Pancreas (tissue), 10 donors: ENCODE measurements around the gene LINGO3. TPM values are rescaled to one million over a fixed set of nuclear protein-coding genes. Genes with fewer than 3 reads are reported as not detected.

Source experiments
- ATAC-seq, 4 donors: fragments of 200-7000 bp; cut with Tn5 transposase; one replicate each; pipeline versions ENCODE4 v1.8.0 to v1.9.1; 2020; ENCODE audit warnings: mild to moderate bottlenecking in 4 of 4, moderate library complexity in 4 of 4
- DNase-seq, 6 donors: peaks; one replicate each; pipeline ENCODE4 v3.0.0-alpha.2; 2020
- FAIRE-seq: peaks from 2 replicates; lab custom pipeline; 2012; peaks lifted over from hg19 to GRCh38; lab: Jason Lieb, UNC
- H3K27ac ChIP-seq, 4 donors: fragments of 200-600 bp; sonication (generic); 1 replicate in 3 of 4; 2 replicates in 1 of 4; pipeline versions ENCODE4 v1.5.0 to v1.8.0; 2020
- H3K27me3 ChIP-seq, 4 donors: fragments of 200-600 bp; one replicate each; pipeline ENCODE4 v1.8.0; 2021
- H3K36me3 ChIP-seq, 3 donors: fragments of 200-600 bp; sonication (generic) in 1 of 3; one replicate each; pipeline versions ENCODE4 v1.5.0 to v1.8.0; 2020 to 2021
- H3K4me1 ChIP-seq, 3 donors: fragments of 200-600 bp; one replicate each; pipeline ENCODE4 v1.8.0; 2021
- H3K4me3 ChIP-seq, 4 donors: fragments of 200-600 bp; sonication (generic) in 2 of 4; one replicate each; pipeline versions ENCODE4 v1.5.0 to v1.8.0; 2020 to 2021
- H3K9me3 ChIP-seq, 4 donors: fragments of 200-600 bp; one replicate each; pipeline ENCODE4 v1.8.0; 2021
- CTCF ChIP-seq, 4 donors: fragments of 200-600 bp; sonication (generic) in 3 of 4; IDR thresholded peaks; one replicate each; pipeline versions ENCODE4 v1.5.0 to v1.8.0; 2021; ENCODE audit warnings: antibody characterized with exemption in 4 of 4
- WGBS, 2 donors: extraction: QIAGEN DNeasy Blood & Tissue Kit; methylation state at CpG; one replicate each; pipeline ENCODE4 v1.1.7; 2013; 5-methylcytosine and 5-hydroxymethylcytosine counted together
- intact Hi-C, 3 donors: fragments of 100-400 bp; cut with DNase I; formaldehyde crosslinking; loops; one replicate each; pipeline versions ENCODE4 v1.11.1 to v1.14.2; 2022
- polyA plus RNA-seq, 2 donors: library from polyadenylated mRNA; stranded (reverse); fragments of 200-250 nt; gene quantifications; one replicate each; pipeline ENCODE4 v1.2.3, GENCODE V29; 2013
- total RNA-seq, 6 donors: library from RNA; stranded (reverse); fragmentation: NEBNext Ultra II Directional in 4 of 6; extraction: Animal tissue kit (Norgen Biotek cat#: 25700) in 4 of 6; gene quantifications; one replicate each; pipeline versions ENCODE4 v1.2.1 to v1.2.4, GENCODE V29; 2021 to 2023
- donor health status: healthy with polysubstance abuse.
- donor health status: DM: no; HTN: no; CAD: no; lungs with moderate emphysema.
- donor health status: DM: no; HTN: no; CAD: no.
- donor health status: control.
- donor health status: control.
- donor health status: Bipolar disorder and iron deficiency.
- donor health status: DM: yes; HTN: yes; CAD: no.
- donor health status: DM: no; HTN: no; CAD: no.
- donor health status: DM: no; HTN: no; CAD: no.
- donor health status: DM: yes; HTN: yes; CAD: no.

The LINGO3 gene
- total and polyA plus RNA-seq, 8 donors = 0.05 to 1.5 (median 0.16) TPM; not detected in 5

GRCh38 chr19:2311093-2311492, 3.1 kb upstream of the LINGO3 start:
- Histone ChIP-seq H3K27me3 (no peaks in the 10 kb centered on the region), H3K4me3 (no peak overlapping the region), H3K4me1 (no peaks in the 10 kb centered on the region), H3K27ac (no peak overlapping the region), H3K9me3 (no peaks in the 10 kb centered on the region), H3K36me3 (no peaks in the 10 kb centered on the region)
- intact Hi-C loops = no loop called here
- WGBS, 2 donors = 96 to 97% methylated on average over 4 of the region's 4 CpGs
- no peak for FAIRE-seq
- no peak for TF ChIP-seq CTCF (IDR thresholded peaks at IDR 0.05)
- ATAC-seq = no peak
- no peak for DNase-seq

DNA sequence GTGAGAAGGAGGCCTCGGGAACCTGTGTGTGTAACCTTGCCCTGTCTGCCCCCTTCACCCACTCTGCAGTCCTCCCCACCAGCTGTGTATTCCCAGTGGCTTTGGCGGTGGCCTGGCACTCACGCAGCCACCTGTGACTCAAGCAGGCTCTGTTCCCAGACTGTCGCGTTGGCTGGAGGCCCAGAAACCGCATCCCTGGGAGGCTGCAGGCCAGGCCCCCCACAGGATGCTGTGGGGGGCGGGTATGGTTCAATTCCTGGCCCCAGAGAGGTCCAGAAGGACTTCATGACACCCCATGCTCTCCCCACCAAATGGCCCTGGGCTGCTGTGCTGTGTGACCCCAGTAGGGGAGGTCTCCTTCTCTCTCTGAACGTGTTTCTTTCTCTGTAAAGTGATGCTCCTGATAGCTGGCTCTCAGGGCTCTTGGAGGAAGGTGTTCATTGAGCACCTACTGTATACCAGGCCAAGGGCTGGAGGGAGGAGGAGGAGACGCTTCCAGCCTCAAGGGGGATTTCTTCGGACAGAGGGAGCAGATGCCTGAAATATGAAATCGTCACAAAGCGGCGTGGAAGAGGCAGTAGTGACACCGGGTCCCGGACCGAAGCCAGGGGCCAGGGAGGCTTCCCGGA, 1.9 kb upstream of the LINGO3 start:
- intact Hi-C loops = no loop called here
- Histone ChIP-seq H3K4me1 (no peaks in the 10 kb centered on the region), H3K4me3 (no peak overlapping the region), H3K27ac (no peak overlapping the region), H3K36me3 (no peaks in the 10 kb centered on the region), H3K27me3 (no peaks in the 10 kb centered on the region), H3K9me3 (no peaks in the 10 kb centered on the region)
- DNase-seq = peak; percentile 79 to 88 (median 82)
- TF ChIP-seq CTCF (IDR thresholded peaks at IDR 0.05) = no peak
- peak; percentile 87 to 96 (median 92) for ATAC-seq
- 48 to 53% methylated on average over 17 of the region's 17 CpGs for WGBS, 2 donors
- FAIRE-seq = no peak

GRCh38 chr19:2307518-2308012, 389 bp downstream of the LINGO3 start:
- ATAC-seq (no peak), FAIRE-seq (no peak), DNase-seq (no peak)
- Histone ChIP-seq H3K36me3 (no peaks in the 10 kb centered on the region), H3K27me3 (no peaks in the 10 kb centered on the region), H3K4me1 (no peaks in the 10 kb centered on the region), H3K9me3 (no peaks in the 10 kb centered on the region), H3K4me3 (no peak overlapping the region), H3K27ac (no peak overlapping the region)
- intact Hi-C loops = no loop called here
- no peak for TF ChIP-seq CTCF (IDR thresholded peaks at IDR 0.05)
- WGBS, 2 donors = 34 to 56% methylated on average over 23 to 33 of the region's 33 CpGs

DNA sequence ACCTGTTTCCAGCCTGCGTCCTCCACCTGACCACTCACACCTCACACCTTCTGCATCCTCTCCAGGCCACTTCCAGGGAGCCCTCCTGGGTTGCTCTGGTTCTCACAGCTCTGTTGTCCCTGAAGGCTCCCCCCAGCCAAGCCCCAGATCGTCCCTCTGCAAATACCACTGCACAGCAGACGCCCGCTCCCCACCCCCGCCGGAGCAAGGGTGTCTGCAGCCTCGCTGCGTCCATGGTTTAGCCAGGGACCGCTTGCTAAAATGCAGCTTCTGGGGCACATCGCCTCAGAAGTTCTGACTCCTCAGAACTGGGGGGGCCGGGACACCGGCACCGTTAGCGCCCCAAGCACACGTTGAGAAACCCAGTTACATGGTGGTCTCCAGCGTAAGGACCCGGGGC, 983 bp downstream of the LINGO3 start:
- ATAC-seq (no peak), DNase-seq (no peak), FAIRE-seq (no peak)
- intact Hi-C loops = no loop called here
- H3K9me3 ChIP-seq = no peaks in the 10 kb centered on the region
- 72 to 75% methylated on average over 17 of the region's 17 CpGs for WGBS, 2 donors
- no peaks in the 10 kb centered on the region for H3K36me3 ChIP-seq
- H3K4me1 ChIP-seq = no peaks in the 10 kb centered on the region
- no peak overlapping the region for H3K27ac ChIP-seq
- H3K4me3 ChIP-seq = no peak overlapping the region
- no peak for TF ChIP-seq CTCF (IDR thresholded peaks at IDR 0.05)
- no peaks in the 10 kb centered on the region for H3K27me3 ChIP-seq

GRCh38 chr19:2306281-2306806, 1.6 kb downstream of the LINGO3 start:
- FAIRE-seq (no peak), DNase-seq (no peak), ATAC-seq (no peak)
- intact Hi-C loops = no loop called here
- Histone ChIP-seq H3K4me3 (no peak overlapping the region), H3K4me1 (no peaks in the 10 kb centered on the region), H3K9me3 (no peaks in the 10 kb centered on the region), H3K36me3 (no peaks in the 10 kb centered on the region), H3K27ac (no peak overlapping the region), H3K27me3 (no peaks in the 10 kb centered on the region)
- WGBS, 2 donors = 76 to 88% methylated on average over 19 of the region's 19 CpGs
- TF ChIP-seq CTCF (IDR thresholded peaks at IDR 0.05) = no peak
